Karpas-422 (cell line): ENCODE results near the gene UACA. TPM values are rescaled to one million over a fixed set of nuclear protein-coding genes. Genes with fewer than 3 reads are reported as not detected.

Experiments
- DNase-seq: peaks from one replicate; pipeline ENCODE4 v3.0.0-alpha.2; 2015
- H2AFZ ChIP-seq: fragments of 200-600 bp; sonication (generic); 2 replicates; pipeline ENCODE4 v1.6.1; 2014; ENCODE audit warnings: antibody characterized with exemption, low read length, mixed read lengths
- H3K27ac ChIP-seq: fragments of 200-600 bp; sonication (generic); 2 replicates; pipeline ENCODE4 v1.5.1; 2014; ENCODE audit warnings: mild to moderate bottlenecking, low read length, moderate library complexity
- H3K27me3 ChIP-seq: fragments of 200-600 bp; sonication (generic); 2 replicates; pipeline ENCODE4 v1.6.1; 2014; ENCODE audit warnings: low read length, mixed read lengths
- H3K36me3 ChIP-seq: fragments of 200-600 bp; sonication (generic); 2 replicates; pipeline ENCODE4 v1.6.1; 2014; ENCODE audit warnings: low read length, mixed read lengths; ENCODE audit not compliant: insufficient read depth
- H3K4me1 ChIP-seq: fragments of 200-600 bp; sonication (generic); 2 replicates; pipeline ENCODE4 v1.6.1; 2014; ENCODE audit warnings: mild to moderate bottlenecking, low read length, mixed read lengths
- H3K4me2 ChIP-seq: fragments of 200-600 bp; sonication (generic); 2 replicates; pipeline ENCODE4 v1.6.1; 2014; ENCODE audit warnings: low read length, low read depth, mild to moderate bottlenecking; ENCODE audit not compliant: poor library complexity, severe bottlenecking
- H3K4me3 ChIP-seq: fragments of 200-600 bp; sonication (generic); 2 replicates; pipeline ENCODE4 v1.5.1; 2014; ENCODE audit warnings: mild to moderate bottlenecking, antibody characterized with exemption, low read length, mixed read lengths
- H3K79me2 ChIP-seq: fragments of 200-600 bp; sonication (generic); 2 replicates; pipeline ENCODE4 v1.6.1; 2014; ENCODE audit warnings: mild to moderate bottlenecking, low read length, mixed read lengths
- H3K9ac ChIP-seq: fragments of 200-600 bp; sonication (generic); 2 replicates; pipeline ENCODE4 v1.6.0; 2014; ENCODE audit warnings: low read length
- H3K9me2 ChIP-seq: fragments of 200-600 bp; sonication (generic), shearing (Covaris generic); replicated peaks from 2 replicates; pipeline ENCODE4 v1.6.0; 2014; ENCODE audit warnings: mild to moderate bottlenecking, low read length, moderate library complexity; ENCODE audit not compliant: insufficient read depth
- H3K9me3 ChIP-seq: fragments of 300-700, 200-600 bp; sonication (generic); 2 replicates; pipeline ENCODE4 v1.6.1; 2014; ENCODE audit warnings: low read length, mixed read lengths
- H4K20me1 ChIP-seq: fragments of 200-600 bp; sonication (generic); 2 replicates; pipeline ENCODE4 v1.6.1; 2014; ENCODE audit warnings: mild to moderate bottlenecking, antibody characterized with exemption, low read length, low read depth; ENCODE audit not compliant: insufficient read depth
- total RNA-seq: library from RNA; depleted of rRNA; stranded (reverse); fragments of >200 nt; shearing (Covaris generic); gene quantifications from 2 replicates; pipeline ENCODE4 v1.2.3, GENCODE V29; 2014; ENCODE audit warnings: low replicate concordance

The UACA gene
- total RNA-seq, 1 experiment from 2014 or later, result not detected

DNA sequence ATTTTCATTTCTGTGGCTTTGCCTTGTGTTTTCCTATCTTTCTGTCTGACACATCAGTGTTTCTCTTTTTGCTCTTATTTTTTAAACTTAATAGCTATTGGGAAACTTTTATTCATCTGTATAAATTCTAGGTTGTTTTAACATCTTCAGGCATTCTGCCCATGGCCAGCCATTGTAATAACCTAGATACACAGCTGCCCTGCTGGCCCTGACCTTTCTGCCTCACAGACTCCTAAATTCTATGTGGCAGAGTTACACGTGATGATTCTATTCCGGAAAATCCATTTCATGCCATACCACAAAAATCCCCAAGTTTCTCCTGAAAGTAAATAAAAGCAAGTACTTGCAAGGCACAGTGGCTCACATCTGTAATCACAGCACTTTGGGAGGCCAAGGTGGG is 150.1 kb downstream of the UACA start:
- Histone ChIP-seq H3K79me2 (no peaks in the 10 kb centered on the region), H3K9me3 (no peaks in the 10 kb centered on the region)

GRCh38 chr15:70611286-70611685 is 152.1 kb downstream of the UACA start:
- Histone ChIP-seq H3K27ac (no peak overlapping the region), H3K79me2 (no peaks in the 10 kb centered on the region), H3K4me3 (no peak overlapping the region), H3K27me3 (0 out of 2 replicates have a peak, but pooled peaks cover 3% of the 10 kb centered on the region), H3K36me3 (no peaks in the 10 kb centered on the region), H3K9ac (no peak overlapping the region), H4K20me1 (no peaks in the 10 kb centered on the region), H3K4me2 (no peak overlapping the region), H3K9me2 (no peaks in the 10 kb centered on the region), H3K9me3 (no peaks in the 10 kb centered on the region), H3K4me1 (no peaks in the 10 kb centered on the region), H2AFZ (no peak overlapping the region)
- no peak for DNase-seq

More for the DNA sequence above, 150.1 kb downstream of the UACA start:
- Histone ChIP-seq H3K4me2 (no peak overlapping the region), H3K27me3 (0 out of 2 replicates have a peak, but pooled peaks cover 3% of the 10 kb centered on the region), H3K4me1 (no peaks in the 10 kb centered on the region), H4K20me1 (no peaks in the 10 kb centered on the region), H3K27ac (no peak overlapping the region), H3K4me3 (no peak overlapping the region), H3K9ac (no peak overlapping the region), H3K9me2 (no peaks in the 10 kb centered on the region), H2AFZ (no peak overlapping the region), H3K36me3 (no peaks in the 10 kb centered on the region)
- DNase-seq, result no peak

- H3K4me2 ChIP-seq, result no peak overlapping the region
- H3K9me2 ChIP-seq, result no peaks in the 10 kb centered on the region
- no peaks in the 10 kb centered on the region for H3K9me3 ChIP-seq
- H3K4me3 ChIP-seq, result no peak overlapping the region
- no peaks in the 10 kb centered on the region for H3K36me3 ChIP-seq
- no peak for DNase-seq
- no peak overlapping the region for H2AFZ ChIP-seq
- H4K20me1 ChIP-seq, result no peaks in the 10 kb centered on the region
- H3K79me2 ChIP-seq, result no peaks in the 10 kb centered on the region
- no peaks in the 10 kb centered on the region for H3K4me1 ChIP-seq
- H3K27ac ChIP-seq, result no peak overlapping the region
- H3K27me3 ChIP-seq, result no peaks in the 10 kb centered on the region
- no peak overlapping the region for H3K9ac ChIP-seq
Measured at GRCh38 chr15:70610541-70610940, 152.8 kb downstream of the UACA start.

DNA sequence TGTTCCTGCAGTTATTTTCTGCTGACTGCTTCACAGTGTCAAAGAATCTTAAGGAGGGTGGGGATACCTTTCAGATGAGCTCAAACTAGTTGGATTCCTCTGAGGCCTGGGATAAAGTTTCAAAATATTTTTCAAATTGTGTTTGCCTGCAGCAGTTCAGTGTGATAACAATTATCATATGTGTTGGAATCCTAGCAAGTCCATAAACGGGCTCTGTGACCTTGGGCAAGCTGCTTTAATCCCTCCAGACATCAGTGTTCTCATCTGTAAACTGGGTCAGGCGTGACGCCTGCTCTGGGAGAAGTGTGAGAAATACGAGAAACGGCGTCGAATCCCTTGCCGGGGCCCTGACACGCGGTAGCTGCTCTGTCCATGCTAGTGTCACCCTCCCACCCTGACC is 153.5 kb downstream of the UACA start:
- Histone ChIP-seq H3K27me3 (no peaks in the 10 kb centered on the region), H3K4me1 (no peaks in the 10 kb centered on the region), H3K9me2 (no peaks in the 10 kb centered on the region), H3K4me3 (no peak overlapping the region), H3K27ac (no peak overlapping the region), H4K20me1 (no peaks in the 10 kb centered on the region), H3K4me2 (no peak overlapping the region), H3K79me2 (no peaks in the 10 kb centered on the region), H3K9me3 (no peaks in the 10 kb centered on the region), H2AFZ (no peak overlapping the region), H3K9ac (no peak overlapping the region), H3K36me3 (no peaks in the 10 kb centered on the region)
- no peak for DNase-seq

- no peak overlapping the region for H3K4me2 ChIP-seq
- H3K36me3 ChIP-seq, result no peaks in the 10 kb centered on the region
- no peak overlapping the region for H3K9ac ChIP-seq
- DNase-seq, result no peak
- no peaks in the 10 kb centered on the region for H3K9me3 ChIP-seq
- H3K9me2 ChIP-seq, result no peaks in the 10 kb centered on the region
- H3K4me3 ChIP-seq, result no peak overlapping the region
- H3K4me1 ChIP-seq, result no peaks in the 10 kb centered on the region
- no peaks in the 10 kb centered on the region for H3K79me2 ChIP-seq
- H2AFZ ChIP-seq, result no peak overlapping the region
- H3K27ac ChIP-seq, result no peak overlapping the region
- H3K27me3 ChIP-seq, result no peaks in the 10 kb centered on the region
- H4K20me1 ChIP-seq, result no peaks in the 10 kb centered on the region
Measured at GRCh38 chr15:70608144-70608543, 155.2 kb downstream of the UACA start.

GRCh38 chr15:70605606-70606410 is 157.6 kb downstream of the UACA start:
- DNase-seq, result no peak
- no peaks in the 10 kb centered on the region for H3K9me2 ChIP-seq
- no peaks in the 10 kb centered on the region for H3K4me1 ChIP-seq
- no peaks in the 10 kb centered on the region for H3K36me3 ChIP-seq
- no peaks in the 10 kb centered on the region for H3K27me3 ChIP-seq
- H3K4me3 ChIP-seq, result no peak overlapping the region
- H3K27ac ChIP-seq, result no peak overlapping the region
- no peaks in the 10 kb centered on the region for H4K20me1 ChIP-seq
- no peaks in the 10 kb centered on the region for H3K79me2 ChIP-seq
- no peak overlapping the region for H3K9ac ChIP-seq
- H2AFZ ChIP-seq, result no peak overlapping the region
- H3K9me3 ChIP-seq, result no peaks in the 10 kb centered on the region
- no peak overlapping the region for H3K4me2 ChIP-seq

- Histone ChIP-seq H3K9ac (no peak overlapping the region), H3K9me3 (no peaks in the 10 kb centered on the region), H2AFZ (no peak overlapping the region), H3K27ac (no peak overlapping the region), H3K27me3 (no peaks in the 10 kb centered on the region), H3K4me2 (no peak overlapping the region), H3K4me3 (no peak overlapping the region), H4K20me1 (no peaks in the 10 kb centered on the region), H3K36me3 (no peaks in the 10 kb centered on the region), H3K9me2 (no peaks in the 10 kb centered on the region), H3K79me2 (no peaks in the 10 kb centered on the region), H3K4me1 (no peaks in the 10 kb centered on the region)
- no peak for DNase-seq
Measured at GRCh38 chr15:70604666-70605315, 158.6 kb downstream of the UACA start.
